HG03097 (cell line): ENCODE data around the gene POLR1E.
"Not testable (repeated sequence)": the region's sequence is repeated elsewhere in the genome, so short reads cannot be mapped to it uniquely, and the experiment has no call there.

Experiments used
- ATAC-seq: cut with Tn5 transposase; IDR thresholded peaks from one replicate; pipeline ENCODE4 v1.9.1; 2021; ENCODE audit not compliant: unreplicated experiment, low FRiP score

Gene POLR1E

DNA sequence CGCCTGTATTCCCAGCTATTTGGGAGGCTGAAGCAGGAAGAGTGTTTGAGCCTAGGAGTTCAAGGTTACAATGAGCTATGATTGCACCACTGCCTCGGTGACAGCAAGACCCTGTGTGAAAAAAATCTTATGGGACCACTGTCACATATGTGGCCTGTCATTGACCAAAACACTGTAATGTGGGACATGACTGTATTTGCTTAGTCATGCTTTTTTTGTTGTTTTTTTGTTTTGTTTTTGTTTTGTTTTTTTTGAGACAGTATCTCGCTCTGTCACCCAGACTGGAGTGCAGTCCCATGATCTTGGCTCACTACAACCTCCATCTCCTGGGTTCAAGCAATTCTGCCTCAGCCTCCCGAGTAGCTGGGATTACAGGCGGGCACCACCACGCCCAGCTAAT lies 13.5 kb downstream of the POLR1E start:
- no peak for ATAC-seq

DNA sequence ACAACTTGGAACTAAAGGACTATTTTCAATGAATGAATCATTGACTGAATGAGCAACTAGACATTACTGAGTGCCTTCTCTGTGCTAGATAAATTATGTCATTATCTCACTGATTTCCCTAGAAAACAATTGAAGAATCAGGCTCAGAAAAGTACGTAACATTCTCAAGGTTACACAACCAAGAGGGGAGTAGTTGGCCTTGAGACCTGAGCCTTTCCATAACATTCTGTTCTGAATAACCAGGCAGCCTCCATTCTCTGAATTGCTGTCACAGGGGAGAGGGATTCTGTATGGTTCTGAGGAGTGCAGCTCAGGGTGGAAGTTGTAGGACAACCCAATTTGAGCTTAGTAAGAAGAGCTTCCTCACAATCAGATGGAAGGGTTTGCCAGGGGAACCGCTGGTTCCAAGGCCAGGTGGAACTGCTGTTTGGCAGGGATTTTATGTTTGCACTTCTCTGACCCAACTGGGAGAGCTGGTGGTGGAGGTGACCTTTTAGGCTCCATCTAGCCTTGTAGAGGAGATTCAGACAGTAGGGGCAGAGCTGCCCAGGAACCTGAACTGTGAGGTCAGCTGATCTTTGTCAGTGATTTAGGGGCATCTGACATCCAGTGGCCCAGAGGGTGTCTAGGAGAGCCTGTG lies 16.3 kb downstream of the POLR1E start:
- ATAC-seq = no peak

DNA sequence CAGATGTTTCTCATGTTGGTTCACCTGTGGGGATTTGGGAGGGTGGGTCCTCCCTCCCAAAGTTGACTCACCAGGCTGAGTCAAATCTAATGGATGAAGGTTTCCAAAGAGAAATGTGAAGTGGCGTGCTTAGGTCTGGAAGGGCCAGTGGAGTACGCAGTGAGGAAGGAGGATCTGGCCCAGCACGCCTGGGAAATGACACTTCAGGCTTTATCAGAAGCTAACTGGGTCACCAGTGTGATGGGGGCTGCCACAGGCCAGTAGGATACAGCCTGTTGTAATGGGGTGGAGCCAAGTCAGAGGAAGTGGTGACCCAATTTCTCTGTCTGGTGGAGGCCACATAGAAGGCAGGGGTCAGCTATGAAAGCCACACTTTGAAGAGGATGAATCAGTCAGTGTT lies 18.0 kb downstream of the POLR1E start:
- no peak for ATAC-seq

DNA sequence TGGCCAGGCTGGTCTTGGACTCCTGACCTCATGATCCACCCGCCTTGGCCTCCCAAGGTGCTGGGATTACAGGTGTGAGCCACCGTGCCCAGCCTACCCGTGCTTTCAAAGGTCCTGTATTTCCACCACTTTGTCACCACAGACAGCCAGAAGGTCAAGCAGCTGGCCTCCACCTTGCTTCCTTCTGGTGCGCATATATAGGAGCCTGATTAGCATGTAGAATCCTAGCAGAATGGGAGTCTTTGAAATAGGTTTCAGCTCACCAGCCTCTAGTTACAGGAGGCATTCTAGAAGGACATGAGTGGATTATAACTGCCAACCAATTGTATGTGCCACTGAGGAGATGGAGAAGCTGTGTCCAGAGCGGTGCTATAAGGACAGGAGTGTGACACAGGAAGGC lies 18.9 kb downstream of the POLR1E start:
- ATAC-seq = no peak

DNA sequence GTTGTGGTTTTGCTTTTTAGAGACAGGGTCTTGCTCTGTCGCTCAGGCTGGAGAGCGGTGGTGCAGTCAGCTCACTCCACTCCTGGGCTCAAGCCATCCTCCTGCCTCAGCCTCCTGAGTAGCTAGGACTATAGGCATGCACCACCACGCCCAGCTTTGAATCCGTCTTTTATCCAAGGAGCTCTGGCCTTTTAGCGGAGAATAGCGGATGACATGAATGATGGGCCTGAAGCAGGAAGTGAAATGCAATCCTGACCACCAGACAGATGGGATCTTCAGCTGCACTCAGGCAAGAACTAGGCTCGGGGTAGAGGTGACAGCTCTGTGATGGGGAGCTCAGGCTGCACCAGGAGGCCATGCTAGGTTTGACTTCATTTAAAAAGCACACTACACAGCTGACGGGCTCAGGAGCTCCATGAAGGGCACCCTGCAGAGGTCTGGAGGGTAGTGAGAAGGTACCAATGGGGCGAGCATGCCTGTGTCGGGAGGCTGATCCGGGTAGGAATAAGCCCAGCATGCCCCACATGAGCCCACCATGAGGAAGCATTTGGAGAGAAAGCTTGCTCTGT lies 21.9 kb downstream of the POLR1E start:
- no peak for ATAC-seq

DNA sequence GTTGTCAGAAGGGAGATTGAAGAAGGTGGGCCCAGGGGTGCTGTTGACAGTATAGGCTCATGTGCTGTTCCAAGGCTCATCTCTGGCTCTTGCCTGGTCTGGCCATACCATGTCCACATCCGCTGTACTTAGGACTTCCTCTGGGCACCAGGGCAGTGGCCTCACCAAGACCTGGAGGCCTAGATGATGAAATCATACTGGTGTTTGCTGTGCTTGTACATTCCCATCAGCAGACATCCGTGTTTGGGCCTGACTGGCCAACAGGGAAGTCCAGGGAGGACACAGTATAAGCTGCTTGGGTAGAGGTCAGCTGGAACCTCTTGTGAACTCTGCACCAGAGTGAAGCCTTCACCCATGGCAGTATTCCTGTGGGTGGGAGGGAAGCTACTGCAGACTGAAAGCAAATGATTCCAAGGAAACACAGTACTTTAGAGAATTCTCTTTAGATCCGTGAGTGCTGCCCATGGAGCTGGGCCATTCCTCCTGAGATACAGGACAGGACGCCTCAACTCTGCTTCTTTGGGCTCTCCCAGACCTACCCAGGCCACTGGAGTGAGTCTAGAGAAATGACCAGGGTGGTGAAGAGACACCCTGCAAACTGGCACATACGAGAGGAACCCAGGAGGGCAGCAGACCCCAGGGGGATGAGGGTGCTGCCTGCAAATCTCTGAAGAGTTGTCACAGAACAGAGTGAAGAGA lies 22.5 kb downstream of the POLR1E start:
- ATAC-seq = no peak

DNA sequence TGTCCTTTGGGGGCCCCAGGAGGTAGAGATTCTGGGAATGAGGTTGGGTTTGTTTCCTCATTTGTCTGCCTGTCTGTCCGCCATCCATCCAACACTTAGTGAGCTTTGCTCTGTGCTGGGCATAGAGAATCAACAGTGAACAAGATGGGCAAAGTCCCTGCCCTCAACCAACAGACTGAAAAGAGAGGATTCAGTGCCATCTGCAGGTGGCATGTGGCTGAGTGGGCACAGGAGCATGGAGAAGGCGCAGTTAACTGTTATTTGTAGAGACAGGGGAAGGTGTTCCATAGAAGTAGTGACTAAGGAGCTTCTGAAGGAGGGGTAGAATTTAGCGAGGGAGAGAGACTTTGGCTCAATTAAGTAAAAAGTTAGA lies 23.1 kb downstream of the POLR1E start:
- ATAC-seq = no peak

DNA sequence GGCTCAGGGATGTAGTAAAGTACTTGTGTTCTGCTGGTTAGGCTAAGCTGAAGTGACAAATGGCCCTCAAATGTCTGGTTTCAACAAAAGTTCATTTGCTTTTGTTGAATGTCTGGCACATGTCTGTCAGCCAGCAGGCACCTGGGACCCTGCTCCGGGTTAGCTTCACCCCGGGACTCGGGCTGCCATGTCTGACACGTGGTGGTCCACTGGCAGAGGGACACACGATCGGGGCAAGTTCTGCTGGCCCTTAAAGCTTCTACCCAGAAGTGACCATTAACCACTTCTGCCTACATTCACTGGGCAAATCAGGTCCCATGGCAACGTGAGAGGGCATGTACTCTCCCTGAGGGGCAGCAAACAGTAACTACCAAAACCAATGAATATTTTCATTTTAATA lies 23.8 kb downstream of the POLR1E start:
- no peak for ATAC-seq

DNA sequence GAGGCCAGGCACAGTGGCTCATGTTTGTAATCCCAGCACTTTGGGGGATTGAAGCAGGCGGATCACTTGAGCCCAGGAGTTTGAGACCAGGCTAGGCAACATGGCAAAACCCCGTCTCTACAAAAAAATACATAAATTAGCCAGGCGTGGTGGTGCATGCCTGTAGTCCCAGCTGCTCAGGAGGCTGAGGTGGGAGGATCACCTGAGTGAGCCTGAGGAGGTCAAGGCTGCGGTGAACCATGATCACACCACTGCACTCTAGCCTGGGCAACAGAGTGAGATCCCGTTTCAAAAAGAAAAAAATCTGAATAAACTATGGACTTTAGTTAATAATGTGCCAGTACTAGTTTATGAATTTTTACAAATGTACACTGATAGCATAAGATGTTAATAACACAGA lies 24.3 kb downstream of the POLR1E start:
- ATAC-seq = not testable (repeated sequence)

DNA sequence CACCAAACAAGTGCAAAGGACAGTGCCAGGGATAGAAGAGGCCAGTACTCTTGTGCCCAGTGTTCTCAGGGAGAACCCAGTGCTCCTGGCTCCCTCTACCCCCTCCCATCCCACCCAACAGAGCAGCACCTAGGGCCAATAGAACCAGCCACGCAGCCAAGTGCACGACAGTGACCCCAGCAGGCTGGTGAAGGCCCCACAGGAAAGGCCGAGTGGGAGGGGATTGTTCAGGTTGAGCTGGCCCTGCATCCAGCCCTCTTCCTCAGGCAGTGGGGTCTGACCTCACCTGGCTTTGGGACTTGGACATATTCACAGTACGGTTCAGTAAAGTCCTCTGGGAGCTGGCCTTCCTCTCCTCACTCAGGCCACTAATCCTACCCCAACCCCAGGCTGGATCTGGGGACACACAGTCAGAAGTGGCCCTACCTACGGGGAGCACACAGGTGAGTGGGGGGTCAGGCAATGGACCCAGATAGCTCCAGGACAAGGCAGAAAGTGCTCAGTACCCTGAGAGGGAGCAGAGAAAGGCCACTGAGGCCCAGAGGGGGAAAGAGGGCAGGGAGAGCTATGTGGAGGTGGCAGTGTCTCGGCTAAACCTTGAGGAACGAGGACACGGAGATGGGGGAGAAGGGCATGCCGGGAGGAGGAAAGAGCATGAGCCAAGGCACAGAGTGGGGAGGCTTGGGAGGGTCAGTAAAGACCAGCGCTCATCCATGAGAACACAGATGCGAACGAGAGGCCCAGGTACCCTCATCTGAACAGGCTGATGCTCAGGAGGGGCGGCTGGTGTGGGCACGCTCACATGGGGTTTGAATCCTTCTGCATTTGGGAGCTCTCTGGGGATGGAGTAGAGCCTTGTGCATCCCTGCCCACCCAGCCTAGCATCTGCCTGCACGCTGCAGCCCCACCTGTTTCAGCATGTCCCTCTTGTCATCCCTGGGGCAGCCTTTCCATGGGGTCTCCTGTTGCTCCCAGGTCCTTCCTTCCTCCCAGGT lies 25.6 kb downstream of the POLR1E start:
- no peak for ATAC-seq

DNA sequence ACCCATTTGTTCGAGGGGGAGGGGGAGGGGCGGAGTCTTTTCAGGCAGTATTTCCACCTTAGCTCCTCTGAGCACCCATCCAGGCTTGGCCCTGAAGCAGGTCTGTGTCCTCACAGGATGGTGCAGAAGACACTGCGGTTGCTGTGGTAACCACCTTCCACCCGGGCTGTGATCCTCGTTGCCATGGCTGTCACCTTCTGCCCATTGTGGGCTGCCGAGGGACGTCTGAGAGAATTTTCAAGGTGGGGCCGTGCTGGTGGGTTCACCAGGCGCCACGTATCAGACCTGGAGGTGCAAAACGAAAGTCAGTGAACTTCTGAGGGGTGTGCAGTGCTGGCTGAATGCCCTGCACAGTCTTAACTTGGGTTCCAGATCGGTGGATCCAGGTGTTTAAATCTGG lies 26.7 kb downstream of the POLR1E start:
- no peak for ATAC-seq

DNA sequence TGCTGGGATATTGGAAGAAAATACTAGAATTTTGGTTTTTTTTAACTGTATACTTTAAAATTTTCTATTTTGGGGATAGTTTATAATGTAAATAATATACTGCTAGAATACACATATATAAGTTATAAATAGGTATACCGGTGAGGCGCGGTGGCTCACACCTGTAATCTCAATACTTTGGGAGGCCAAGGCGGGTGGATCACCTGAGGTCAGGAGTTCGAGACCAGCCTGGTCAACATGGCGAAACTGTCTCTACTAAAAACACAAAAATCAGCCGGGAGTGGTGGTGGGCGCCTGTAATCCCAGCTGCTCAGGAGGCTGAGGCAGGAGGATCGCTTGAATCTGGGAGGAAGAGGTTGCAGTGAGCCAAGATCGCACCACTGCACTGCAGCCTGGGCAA lies 28.7 kb downstream of the POLR1E start:
- ATAC-seq = not testable (repeated sequence)

DNA sequence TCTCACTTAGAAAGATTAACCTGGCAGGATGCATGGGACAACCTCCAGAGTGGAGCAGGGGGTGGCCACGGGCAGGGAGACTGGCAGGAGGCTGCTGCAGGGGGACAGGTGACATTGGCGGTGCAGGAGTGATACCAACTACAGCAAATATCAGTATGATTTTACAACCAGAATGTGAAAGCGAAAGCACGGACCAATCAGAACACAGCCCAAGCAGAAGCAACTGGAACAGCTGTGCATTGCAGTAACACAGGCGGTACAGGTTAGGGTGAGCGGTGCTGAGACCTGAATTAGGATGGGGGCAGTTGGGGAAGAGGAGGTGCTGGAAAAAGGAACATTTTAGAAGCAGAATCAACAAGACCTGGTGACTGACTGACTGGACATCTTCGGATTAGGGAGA lies 29.3 kb downstream of the POLR1E start:
- no peak for ATAC-seq

DNA sequence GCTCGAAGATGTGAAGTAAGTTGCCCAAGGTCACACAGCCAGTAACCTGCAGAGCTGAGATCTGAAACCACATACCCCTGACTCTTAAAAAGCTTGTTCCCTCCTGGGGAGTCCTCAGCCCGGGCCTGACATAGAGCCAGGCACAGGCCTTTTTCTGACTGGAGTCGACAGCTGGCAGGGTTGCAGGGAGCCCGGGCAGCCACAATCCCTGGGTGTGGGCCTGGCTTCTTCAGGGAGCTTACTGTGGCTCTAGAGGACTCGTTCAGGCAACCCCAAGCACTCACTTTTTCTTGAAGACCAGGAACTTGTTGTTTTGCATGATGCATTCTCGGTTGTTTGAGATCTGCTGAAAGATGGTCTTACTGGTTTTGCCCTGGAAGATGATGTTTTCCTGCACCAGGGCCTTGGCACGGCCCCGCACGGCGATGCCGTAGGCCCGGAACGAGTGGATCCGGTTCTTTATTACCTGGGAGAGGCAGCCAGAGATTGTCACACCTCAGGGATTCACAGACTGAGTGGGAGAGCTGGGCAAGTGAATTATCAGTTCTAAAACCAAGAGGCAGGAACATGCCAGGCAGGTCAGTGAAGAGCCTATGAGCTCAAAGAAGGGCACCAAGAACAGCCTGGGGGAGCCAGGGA lies 30.0 kb downstream of the POLR1E start:
- ATAC-seq = no peak

DNA sequence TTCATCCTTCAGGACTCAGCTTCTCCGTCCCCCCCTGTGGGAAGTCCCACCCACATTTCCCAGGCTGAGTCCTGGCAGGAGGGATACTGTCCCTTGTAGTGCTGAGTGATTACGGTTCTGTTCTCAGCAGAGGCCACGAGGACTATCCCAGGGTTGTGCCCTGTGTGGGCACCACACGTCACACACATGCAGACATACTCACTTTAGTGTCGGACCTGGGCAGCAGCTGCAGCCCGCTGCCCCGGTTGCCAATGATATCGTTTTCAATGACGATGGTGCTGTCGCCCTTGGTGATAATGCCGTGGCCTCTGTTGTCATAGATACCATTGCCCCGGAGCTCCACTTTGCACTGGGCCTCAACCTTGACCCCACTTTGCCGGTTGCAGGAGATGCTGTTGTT lies 32.2 kb downstream of the POLR1E start:
- no peak for ATAC-seq

DNA sequence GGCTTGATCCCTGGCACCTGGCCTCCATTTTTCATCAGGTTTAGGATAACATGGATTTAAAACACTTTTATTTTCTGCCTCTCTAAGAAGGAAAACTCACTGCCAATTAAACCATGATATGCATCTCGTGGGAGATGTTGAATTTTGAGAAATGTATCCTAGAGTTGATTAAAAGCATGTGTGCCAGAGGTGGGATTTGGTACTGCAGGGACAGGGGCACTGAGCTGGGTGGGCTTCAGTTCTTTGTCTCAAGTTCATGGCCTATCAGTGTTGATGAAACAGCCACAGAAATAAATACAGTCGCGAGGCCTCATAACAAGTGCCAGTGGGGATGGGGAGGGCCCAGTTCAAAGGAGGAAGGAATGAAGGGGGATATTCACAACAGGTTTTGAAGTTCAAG lies 34.9 kb downstream of the POLR1E start:
- ATAC-seq = no peak

DNA sequence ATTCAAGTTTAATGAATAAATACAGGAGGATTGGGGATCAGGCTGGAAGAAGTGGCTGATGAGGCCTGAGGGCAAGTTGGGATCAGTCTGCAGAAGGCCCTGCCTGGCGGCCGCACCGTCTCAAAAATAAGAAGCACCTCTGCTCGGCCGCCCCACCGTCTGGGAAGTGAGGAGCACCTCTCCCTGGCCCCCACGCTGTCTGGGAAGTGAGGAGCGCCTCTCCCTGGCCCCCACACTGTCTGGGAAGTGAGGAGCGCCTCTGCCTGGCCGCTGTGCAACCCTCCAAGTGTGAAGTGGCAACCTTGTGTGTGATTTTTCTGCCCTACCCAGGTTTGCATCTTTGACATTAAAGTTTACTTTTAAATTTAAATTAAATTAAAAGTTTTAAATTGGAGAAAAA lies 35.4 kb downstream of the POLR1E start:
- ATAC-seq = no peak

DNA sequence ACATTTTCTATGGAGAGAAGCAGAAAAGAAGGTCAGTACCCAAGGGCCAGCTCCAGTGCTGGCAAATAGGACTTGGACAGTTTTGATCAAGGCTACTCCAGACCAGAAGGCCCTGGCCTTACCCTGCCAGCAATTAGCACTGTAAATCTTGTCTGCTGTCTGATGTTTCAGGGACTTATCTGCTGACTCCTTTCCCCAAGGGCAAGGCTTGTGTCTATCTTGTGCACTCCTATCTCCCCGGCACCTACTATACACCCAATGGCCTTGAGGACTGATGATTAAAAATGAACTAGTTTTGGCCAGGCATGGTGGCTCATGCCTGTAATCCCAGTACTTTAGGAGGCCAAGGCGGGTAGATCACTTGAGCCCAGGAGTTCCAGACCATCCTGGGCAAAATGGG lies 37.2 kb downstream of the POLR1E start:
- ATAC-seq = no peak

DNA sequence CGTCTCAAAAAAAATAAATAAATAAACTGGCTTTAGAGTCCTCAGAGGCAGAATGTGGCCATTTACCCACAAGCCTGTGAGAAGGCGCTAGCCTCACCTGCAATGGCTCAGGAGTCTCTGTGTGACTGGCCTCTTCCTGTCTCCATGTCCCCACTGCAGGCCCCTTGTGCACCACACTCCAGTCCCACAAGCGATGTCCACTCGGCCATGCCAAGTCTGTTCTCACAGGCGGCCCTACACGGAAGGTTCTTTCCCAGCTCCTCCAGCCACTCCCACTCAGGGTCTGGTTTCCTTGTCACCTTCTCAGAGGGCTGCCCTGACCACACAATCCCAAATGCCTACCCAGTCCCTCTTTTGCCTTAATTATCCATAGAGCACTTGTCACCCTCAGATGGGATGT lies 38.2 kb downstream of the POLR1E start:
- ATAC-seq = no peak

DNA sequence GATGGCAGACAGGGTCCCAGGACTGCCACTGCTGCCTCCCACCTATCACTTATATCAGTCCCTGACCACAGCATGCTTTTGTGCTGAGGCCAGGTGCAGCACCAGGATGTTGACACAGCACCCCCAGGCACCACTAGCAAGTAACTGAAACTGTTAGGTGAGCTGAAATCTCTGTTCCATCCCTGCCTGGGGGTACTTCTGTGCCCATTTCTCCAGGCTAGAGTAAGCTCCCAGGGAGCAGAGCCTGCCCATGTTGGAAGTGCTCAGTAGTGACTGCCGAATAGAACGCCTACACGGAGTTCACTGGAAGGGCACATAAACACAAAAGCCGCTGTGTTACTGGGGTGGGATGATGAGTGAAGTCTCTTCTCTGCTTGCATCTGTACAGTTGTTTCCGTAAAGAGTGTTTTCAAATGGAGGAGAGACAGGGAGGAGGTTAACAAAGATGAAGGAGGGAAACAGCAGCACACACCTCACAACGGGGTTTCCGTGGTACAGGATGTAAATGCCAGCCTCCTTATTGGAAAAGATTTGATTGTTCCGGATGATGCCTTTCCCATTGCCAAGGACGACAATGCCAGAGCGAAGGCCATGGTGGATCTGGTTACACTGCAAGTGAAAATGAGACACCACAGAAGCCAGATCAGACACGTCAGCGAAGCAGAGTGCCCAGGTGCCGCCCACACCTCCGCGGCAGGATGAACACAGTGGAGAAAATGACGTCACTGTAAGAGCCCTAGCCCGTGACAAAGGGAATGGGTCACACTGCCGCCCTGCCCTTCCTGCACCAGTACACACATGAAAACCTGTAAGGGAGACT lies 43.1 kb downstream of the POLR1E start:
- no peak for ATAC-seq
